Fibroblast of skin of right quadriceps (primary cell): ENCODE measurements around the gene RIC8A.
A peak's percentile ranks its signal among the peaks of the same experiment; 100 is the strongest.

Experiments used
- DNase-seq: peaks from one replicate; pipeline ENCODE4 v3.0.0-alpha.2; 2013

RIC8A gene

DNA sequence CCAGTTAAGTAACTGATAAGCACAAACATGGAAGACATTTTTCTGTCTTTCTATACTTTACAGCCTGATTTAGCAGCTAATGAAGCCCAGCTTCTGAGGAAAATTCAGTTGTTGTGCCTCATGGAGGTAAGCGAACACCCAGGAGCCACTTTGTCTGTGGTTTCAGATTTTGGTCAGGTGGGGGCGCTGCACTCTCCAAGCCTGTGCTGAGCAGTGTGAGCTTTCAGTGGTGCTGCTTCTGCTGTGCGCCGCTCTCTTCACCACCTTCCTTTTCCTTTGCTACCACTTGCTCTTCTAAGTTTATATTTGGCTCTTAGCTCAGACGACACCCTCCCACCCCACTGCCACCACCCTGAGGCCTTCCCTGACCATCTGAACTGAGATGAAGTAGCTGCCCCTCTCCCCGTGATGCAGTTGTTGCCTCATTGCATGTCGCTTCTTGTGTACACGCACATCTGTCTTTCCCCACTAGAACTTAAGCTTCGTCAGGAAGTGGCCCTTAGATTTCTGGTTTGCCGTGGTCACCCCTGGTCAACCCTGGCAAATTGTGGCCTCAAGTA, 43.3 kb downstream of the RIC8A start:
- peak; percentile 38 for DNase-seq

DNA sequence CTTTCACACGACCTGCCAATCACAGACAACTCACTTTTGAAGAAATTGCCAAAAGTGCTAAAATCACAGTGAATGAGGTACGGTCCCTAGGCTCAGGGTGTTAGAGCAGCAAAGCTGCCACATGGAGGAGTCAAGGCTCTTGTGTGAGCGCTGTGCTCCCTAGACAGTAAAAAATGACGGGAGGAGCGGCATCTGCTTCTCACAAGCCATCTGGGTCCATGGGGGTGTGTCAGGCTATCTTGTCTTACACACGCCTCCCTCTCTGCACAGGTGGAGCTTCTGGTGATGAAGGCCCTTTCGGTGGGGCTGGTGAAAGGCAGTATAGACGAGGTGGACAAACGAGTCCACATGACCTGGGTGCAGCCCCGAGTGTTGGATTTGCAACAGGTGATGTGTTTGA, 44.0 kb downstream of the RIC8A start:
- no peak for DNase-seq

GRCh38 chr11:252666-253065, 45.2 kb downstream of the RIC8A start:
- DNase-seq, result no peak

DNA sequence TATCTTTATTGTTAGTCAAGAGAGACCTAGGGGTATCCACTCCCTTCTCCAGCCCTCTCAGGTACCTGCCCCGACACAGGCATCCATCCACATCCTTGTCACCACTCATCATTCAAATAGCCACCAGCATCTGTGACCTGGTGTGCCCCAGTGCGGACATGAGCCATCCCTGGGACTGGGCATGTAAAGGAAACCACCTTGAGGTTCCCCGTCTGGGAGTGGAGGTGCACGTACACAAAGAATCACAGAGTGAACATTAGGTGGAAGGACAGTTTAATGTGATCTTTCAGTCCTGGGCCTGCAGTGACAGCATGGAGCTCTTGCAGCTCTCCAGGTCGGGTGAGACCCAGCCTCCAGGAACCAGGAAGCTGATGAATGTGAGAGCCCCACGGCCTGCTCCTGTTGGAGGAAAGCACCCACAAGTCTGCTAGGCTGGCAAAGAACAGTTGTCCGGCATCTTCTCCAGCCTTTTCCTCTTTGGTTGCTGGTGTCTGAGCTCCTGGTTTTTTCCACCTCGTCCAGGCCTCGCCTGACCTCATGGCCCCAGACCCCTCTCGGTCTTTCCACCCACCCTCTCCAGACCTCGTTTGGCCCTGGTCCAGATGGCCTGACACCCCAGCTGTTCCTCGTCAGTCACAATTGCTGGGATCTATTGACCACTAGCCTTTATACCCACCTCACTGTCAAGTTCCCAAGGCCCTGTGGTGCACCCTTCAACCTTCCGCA, 45.8 kb downstream of the RIC8A start:
- DNase-seq, result no peak

GRCh38 chr11:253886-254270, 46.4 kb downstream of the RIC8A start:
- DNase-seq, result no peak

DNA sequence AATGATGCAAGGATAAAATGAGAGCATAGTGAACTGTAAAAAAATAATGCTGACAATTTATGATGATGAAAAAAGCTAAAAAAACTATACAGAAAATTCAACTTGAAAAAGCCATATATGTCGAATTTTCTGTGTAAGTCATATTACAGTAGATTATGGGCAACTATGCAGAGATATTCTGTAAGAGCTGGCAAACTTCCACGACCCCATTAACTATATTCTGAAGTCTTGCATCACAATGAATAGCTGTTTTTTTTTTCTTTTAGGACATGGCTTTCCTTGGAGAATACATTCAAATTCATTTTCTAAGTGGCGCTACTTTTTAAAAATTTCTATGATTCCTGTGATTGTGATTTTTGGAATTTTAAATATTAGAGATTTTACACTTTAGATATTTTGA, 47.7 kb downstream of the RIC8A start:
- peak; percentile 56 for DNase-seq

- no peak for DNase-seq
These were observed 48.3 kb downstream of the RIC8A start for GRCh38 chr11:255816-256215.

- DNase-seq, result no peak
These were observed 49.6 kb downstream of the RIC8A start for GRCh38 chr11:256952-257737.

GRCh38 chr11:257766-258493, 50.4 kb downstream of the RIC8A start:
- no peak for DNase-seq

DNA sequence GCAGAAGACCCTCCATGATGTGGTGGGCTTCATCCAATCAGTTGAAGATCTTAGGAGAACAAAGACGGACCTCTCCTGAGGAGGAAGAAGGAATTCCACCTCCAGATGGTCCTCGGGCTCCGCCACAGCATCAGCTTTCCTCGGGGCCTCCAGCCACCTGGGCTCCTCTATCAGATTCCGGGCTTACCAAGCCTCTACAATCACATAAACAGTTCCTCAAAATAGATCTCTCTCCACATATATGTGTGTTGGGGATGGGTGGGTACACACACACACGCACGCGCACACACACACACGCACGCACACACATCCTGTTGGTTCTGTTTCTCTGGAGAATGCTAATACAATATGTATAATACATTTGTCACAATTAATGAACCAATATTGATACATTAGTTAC, 51.9 kb downstream of the RIC8A start:
- DNase-seq, result no peak

GRCh38 chr11:261624-262023, 54.1 kb downstream of the RIC8A start:
- no peak for DNase-seq
